IPS DF 6.9 (cell line): ENCODE data around the gene NEK5.
A peak's percentile ranks its signal among the peaks of the same experiment; 100 is the strongest.
"Not testable (repeated sequence)": the region's sequence is repeated elsewhere in the genome, so short reads cannot be mapped to it uniquely, and the experiment has no call there.

ENCODE experiments used
- DNase-seq: peaks from one replicate; pipeline ENCODE4 v3.0.0-alpha.2; 2013; ENCODE audit warnings: low read depth, low spot score
- H3K27ac ChIP-seq: one replicate; pipeline ENCODE4 v1.5.1; 2013; ENCODE audit warnings: low read length, control low read depth
- H3K27me3 ChIP-seq: 2 replicates; pipeline ENCODE4 v1.6.1; 2013; ENCODE audit warnings: mild to moderate bottlenecking, low read length; ENCODE audit not compliant: control insufficient read depth, insufficient read depth
- H3K36me3 ChIP-seq: 2 replicates; pipeline ENCODE4 v1.6.1; 2013; ENCODE audit warnings: low read length; ENCODE audit not compliant: control insufficient read depth, insufficient read depth
- H3K4me1 ChIP-seq: 2 replicates; pipeline ENCODE4 v1.6.1; 2013; ENCODE audit warnings: low read length; ENCODE audit not compliant: control insufficient read depth, insufficient read depth
- H3K4me3 ChIP-seq: 2 replicates; pipeline ENCODE4 v1.5.1; 2013; ENCODE audit warnings: mild to moderate bottlenecking, low read length
- H3K9me3 ChIP-seq: 2 replicates; pipeline ENCODE4 v1.6.1; 2013; ENCODE audit warnings: low read length, inconsistent platforms; ENCODE audit not compliant: control insufficient read depth, insufficient read depth
- WGBS: extraction: QIAGEN DNeasy Blood & Tissue Kit; methylation state at CpG from one replicate; pipeline ENCODE4 v1.1.7; 2013; ENCODE audit warnings: mixed read lengths, missing lambda C conversion rate; ENCODE audit not compliant: insufficient read length, insufficient coverage; 5-methylcytosine and 5-hydroxymethylcytosine counted together

NEK5 gene

GRCh38 chr13:52043675-52044074, 85.2 kb downstream of the NEK5 start:
- Histone ChIP-seq H3K27ac (no peak overlapping the region), H3K36me3 (no peaks in the 10 kb centered on the region), H3K9me3 (no peaks in the 10 kb centered on the region), H3K4me3 (no peak overlapping the region), H3K27me3 (no peaks in the 10 kb centered on the region), H3K4me1 (no peaks in the 10 kb centered on the region)
- DNase-seq = no peak
- WGBS = no CpG with 5 or more reads among the region's 3 CpGs

GRCh38 chr13:52036037-52036436, 92.8 kb downstream of the NEK5 start:
- no peak for DNase-seq
- no peaks in the 10 kb centered on the region for H3K9me3 ChIP-seq
- H3K27me3 ChIP-seq = no peaks in the 10 kb centered on the region
- H3K27ac ChIP-seq = no peak overlapping the region
- WGBS = no CpG with 5 or more reads among the region's 1 CpG
- no peaks in the 10 kb centered on the region for H3K4me1 ChIP-seq
- no peaks in the 10 kb centered on the region for H3K36me3 ChIP-seq
- H3K4me3 ChIP-seq = no peak overlapping the region

GRCh38 chr13:52034616-52035226, 94.2 kb downstream of the NEK5 start:
- H3K4me3 ChIP-seq = no peak overlapping the region
- no peaks in the 10 kb centered on the region for H3K9me3 ChIP-seq
- H3K4me1 ChIP-seq = no peaks in the 10 kb centered on the region
- DNase-seq = no peak
- WGBS = no CpG with 5 or more reads among the region's 5 CpGs
- no peaks in the 10 kb centered on the region for H3K36me3 ChIP-seq
- no peaks in the 10 kb centered on the region for H3K27me3 ChIP-seq
- no peak overlapping the region for H3K27ac ChIP-seq

- H3K27ac ChIP-seq = no peak overlapping the region
- no CpG with 5 or more reads among the region's 2 CpGs for WGBS
- H3K36me3 ChIP-seq = no peaks in the 10 kb centered on the region; the same call in 1 of the 2 replicates
- no peaks in the 10 kb centered on the region for H3K9me3 ChIP-seq
- no peak for DNase-seq
- H3K4me3 ChIP-seq = no peak overlapping the region
- H3K27me3 ChIP-seq = no peaks in the 10 kb centered on the region
- no peaks in the 10 kb centered on the region for H3K4me1 ChIP-seq
Observed at GRCh38 chr13:52033039-52033438, 95.8 kb downstream of the NEK5 start.

- H3K36me3 ChIP-seq, H3K4me1 ChIP-seq, H3K4me3 ChIP-seq, DNase-seq, H3K27me3 ChIP-seq, H3K27ac ChIP-seq, H3K9me3 ChIP-seq: not testable (repeated sequence)
- no CpG with 5 or more reads among the region's 6 CpGs for WGBS
Observed at GRCh38 chr13:52030401-52030800, 98.5 kb downstream of the NEK5 start.

- Histone ChIP-seq H3K27me3 (no peaks in the 10 kb centered on the region), H3K4me3 (no peak overlapping the region), H3K27ac (no peak overlapping the region), H3K9me3 (no peaks in the 10 kb centered on the region), H3K36me3 (no peaks in the 10 kb centered on the region; the same call in 1 of the 2 replicates), H3K4me1 (no peaks in the 10 kb centered on the region)
- WGBS = no CpG with 5 or more reads among the region's 4 CpGs
- DNase-seq = no peak
Observed at GRCh38 chr13:52029569-52029968, 99.3 kb downstream of the NEK5 start.

GRCh38 chr13:52027832-52028231, 101.0 kb downstream of the NEK5 start:
- no peak for DNase-seq
- H3K9me3 ChIP-seq = no peaks in the 10 kb centered on the region
- no peak overlapping the region for H3K4me3 ChIP-seq
- WGBS = no CpG with 5 or more reads among the region's 1 CpG
- H3K27ac ChIP-seq = no peak overlapping the region
- no peaks in the 10 kb centered on the region for H3K27me3 ChIP-seq
- no peaks in the 10 kb centered on the region for H3K4me1 ChIP-seq
- no peaks in the 10 kb centered on the region; the same call in 1 of the 2 replicates for H3K36me3 ChIP-seq

- Histone ChIP-seq H3K9me3 (no peaks in the 10 kb centered on the region), H3K4me3 (no peak overlapping the region), H3K4me1 (no peaks in the 10 kb centered on the region), H3K27me3 (no peaks in the 10 kb centered on the region), H3K27ac (no peak overlapping the region), H3K36me3 (no peaks in the 10 kb centered on the region; the same call in 1 of the 2 replicates)
- no CpG with 5 or more reads among the region's 3 CpGs for WGBS
- peak; percentile 25 for DNase-seq
Observed at GRCh38 chr13:52026246-52026626, 102.6 kb downstream of the NEK5 start.

GRCh38 chr13:52025475-52026245, 103.2 kb downstream of the NEK5 start:
- no peaks in the 10 kb centered on the region for H3K9me3 ChIP-seq
- no peak for DNase-seq
- no peak overlapping the region for H3K27ac ChIP-seq
- H3K4me1 ChIP-seq = no peaks in the 10 kb centered on the region
- H3K4me3 ChIP-seq = no peak overlapping the region
- no CpG with 5 or more reads among the region's 8 CpGs for WGBS
- H3K27me3 ChIP-seq = no peaks in the 10 kb centered on the region
- H3K36me3 ChIP-seq = no peaks in the 10 kb centered on the region; the same call in 1 of the 2 replicates

- peaks cover 3% of the 10 kb centered on the region; the same call in 1 of the 2 replicates for H3K36me3 ChIP-seq
- no peak for DNase-seq
- H3K27me3 ChIP-seq = no peaks in the 10 kb centered on the region
- WGBS = no CpG with 5 or more reads among the region's 3 CpGs
- no peak within 1 kb of the TSS for H3K4me3 ChIP-seq
- H3K27ac ChIP-seq = no peak within 1 kb of the TSS
- H3K9me3 ChIP-seq = no peaks in the 10 kb centered on the region
- no peaks in the 10 kb centered on the region for H3K4me1 ChIP-seq
Observed at GRCh38 chr13:52024481-52024880, 104.4 kb downstream of the NEK5 start, which contains the start of gene UTP14C. TSS of gene UTP14C (plus strand) at chr13:52024691. CDS start at chr13:52028805, 4,114 bp downstream.
